A549 (cell line): ENCODE measurements around the gene DLGAP1. TPM values are rescaled to one million over a fixed set of nuclear protein-coding genes. Genes with fewer than 3 reads are reported as not detected.

Experiments
- ATAC-seq, 2 experiments: fragments of 200-7000 bp in 1 of 2; fragments of >200 bp in 1 of 2; cut with Nextera tagmentation in 1 of 2; cut with Tn5 transposase in 1 of 2; 3 replicates each; pipeline versions ENCODE4 v1.8.0 to v1.9.1; 2018 to 2020; ENCODE audit warnings: mild to moderate bottlenecking in 1 of 2, moderate library complexity in 1 of 2
- CTCF ChIA-PET: fragments of 300-600 bp; sonication (Branson Sonifier 250); formaldehyde crosslinking; extraction: SDS; loops from one replicate; lab custom pipeline; 2021; ENCODE audit warnings: antibody characterized with exemption, inconsistent platforms; lab: Yijun Ruan, JAX
- POLR2A ChIA-PET: fragments of 350-600 bp; formaldehyde crosslinking; extraction: SDS; loops from one replicate; lab custom pipeline; 2021; ENCODE audit warnings: antibody characterized with exemption, inconsistent platforms; lab: Yijun Ruan, JAX
- DNase-seq, 2 experiments: peaks; one replicate each; pipeline versions ENCODE4 v3.0.0 to v3.0.0-alpha.2; 2011 to 2016; ENCODE audit warnings: low read depth in 1 of 2, low spot score in 1 of 2
- FAIRE-seq: peaks from 2 replicates; lab custom pipeline; 2011; peaks lifted over from hg19 to GRCh38; lab: Jason Lieb, UNC
- H3K27ac ChIP-seq, 2 experiments: fragments of >200 bp; sonication (Bioruptor Twin); formaldehyde crosslinking; 3 replicates each; pipeline ENCODE4 v1.5.1; 2016 to 2017
- H3K4me1 ChIP-seq: fragments of >200 bp; sonication (Bioruptor Twin); formaldehyde crosslinking; 3 replicates; pipeline ENCODE4 v1.6.1; 2016
- H3K4me2 ChIP-seq: fragments of >200 bp; sonication (Bioruptor Twin); formaldehyde crosslinking; 3 replicates; pipeline ENCODE4 v1.6.1; 2016
- H3K4me3 ChIP-seq: fragments of >200 bp; sonication (Bioruptor Twin); formaldehyde crosslinking; 3 replicates; pipeline ENCODE4 v1.5.1; 2016
- H3K9me3 ChIP-seq: fragments of >200 bp; sonication (Bioruptor Twin); formaldehyde crosslinking; 3 replicates; pipeline ENCODE4 v1.6.1; 2016
- BHLHE40 ChIP-seq: IDR thresholded peaks from 2 replicates; pipeline ENCODE4 v1.6.1; 2012; ENCODE audit warnings: low read depth, low read length, inconsistent platforms
- CBX2 ChIP-seq: fragments of 200-600 bp; sonication (generic); IDR thresholded peaks from 2 replicates; pipeline ENCODE4 v1.6.1; 2016; ENCODE audit warnings: low read depth, mild to moderate bottlenecking, borderline replicate concordance
- CBX8 ChIP-seq: fragments of 200-600 bp; sonication (generic); IDR thresholded peaks from 2 replicates; pipeline ENCODE4 v1.6.1; 2016
- EHF ChIP-seq: fragments of 250-450 bp; sonication (Bioruptor Pico); IDR thresholded peaks from 2 replicates; pipeline ENCODE4 v1.5.0; 2020; ENCODE audit warnings: mild to moderate bottlenecking
- EP300 ChIP-seq, 2 experiments: fragments of >200 bp; sonication (Bioruptor Twin); formaldehyde crosslinking; IDR thresholded peaks; 2 replicates in 1 of 2; 3 replicates in 1 of 2; pipeline ENCODE4 v1.6.1; 2016 to 2017
- FOSB ChIP-seq: fragments of 250-450 bp; sonication (Bioruptor Pico); IDR thresholded peaks from 2 replicates; pipeline ENCODE4 v1.5.0; 2020; ENCODE audit warnings: mild to moderate bottlenecking, moderate library complexity
- FOSL2 ChIP-seq, 2 experiments: fragments of 450-650 bp in 1 of 2; fragments of >200 bp in 1 of 2; sonication (Bioruptor Twin) in 1 of 2; formaldehyde crosslinking; IDR thresholded peaks; 2 replicates each; pipeline versions ENCODE4 v1.5.0 to v1.6.1; 2016 to 2020; ENCODE audit warnings: mild to moderate bottlenecking in 1 of 2, moderate library complexity in 1 of 2
- GATA3 ChIP-seq: IDR thresholded peaks from 2 replicates; pipeline ENCODE4 v1.6.1; 2012; ENCODE audit warnings: borderline replicate concordance
- HDAC2 ChIP-seq: fragments of 200-600 bp; sonication (generic); IDR thresholded peaks from 2 replicates; pipeline ENCODE4 v1.6.1; 2016
- HEYL ChIP-seq: fragments of 250-450 bp; sonication (Bioruptor Pico); IDR thresholded peaks from 2 replicates; pipeline ENCODE4 v1.8.0; 2021; ENCODE audit warnings: mild to moderate bottlenecking, moderate library complexity
- HOXA7 ChIP-seq: fragments of 250-450 bp; sonication (Bioruptor Pico); IDR thresholded peaks from 2 replicates; pipeline ENCODE4 v1.5.0; 2020; ENCODE audit warnings: mild to moderate bottlenecking, moderate library complexity
- HOXB13 ChIP-seq: fragments of 250-450 bp; sonication (Bioruptor Pico); IDR thresholded peaks from 2 replicates; pipeline ENCODE4 v1.5.0; 2020; ENCODE audit warnings: low read depth, mild to moderate bottlenecking, moderate library complexity
- JUN ChIP-seq, 2 experiments: fragments of >200 bp; sonication (Bioruptor Twin); formaldehyde crosslinking; IDR thresholded peaks; 2 replicates in 1 of 2; 3 replicates in 1 of 2; pipeline ENCODE4 v1.6.1; 2016 to 2017
- JUNB ChIP-seq: fragments of >200 bp; sonication (Bioruptor Twin); formaldehyde crosslinking; IDR thresholded peaks from 2 replicates; pipeline ENCODE4 v1.6.1; 2016
- MAFK ChIP-seq: fragments of 450-650 bp; IDR thresholded peaks from 2 replicates; pipeline ENCODE4 v1.6.1; 2014; ENCODE audit not compliant: partially characterized antibody
- MAX ChIP-seq: IDR thresholded peaks from 2 replicates; pipeline ENCODE4 v1.6.1; 2012
- MAZ ChIP-seq: fragments of 150-350 bp; IDR thresholded peaks from 2 replicates; pipeline ENCODE4 v1.6.1; 2014; ENCODE audit warnings: antibody characterized with exemption, low read depth, low read length, borderline replicate concordance
- MYC ChIP-seq: IDR thresholded peaks from 2 replicates; pipeline ENCODE4 v1.6.1; 2012; ENCODE audit warnings: mild to moderate bottlenecking, inconsistent platforms, low read length, improper control_type of control experiment, borderline replicate concordance
- NFE2L2 ChIP-seq: fragments of 150-350 bp; conservative IDR thresholded peaks from 2 replicates; pipeline ENCODE4 v1.6.1; 2014; ENCODE audit warnings: low read length
- PHF8 ChIP-seq: fragments of 200-600 bp; sonication (generic); IDR thresholded peaks from 2 replicates; pipeline ENCODE4 v1.6.1; 2016; ENCODE audit warnings: low read depth, mild to moderate bottlenecking, antibody characterized with exemption, moderate library complexity, borderline replicate concordance
- POLR2A ChIP-seq: IDR thresholded peaks from 2 replicates; pipeline ENCODE4 v1.6.1; 2012; ENCODE audit warnings: mild to moderate bottlenecking, low read length
- POLR2AphosphoS2 ChIP-seq: conservative IDR thresholded peaks from 2 replicates; pipeline ENCODE4 v1.6.1; 2012; ENCODE audit warnings: low read length, improper control_type of control experiment, inconsistent platforms
- RARB ChIP-seq: fragments of 250-450 bp; sonication (Bioruptor Pico); IDR thresholded peaks from 2 replicates; pipeline ENCODE4 v1.8.0; 2021; ENCODE audit warnings: mild to moderate bottlenecking, moderate library complexity
- RNF2 ChIP-seq: fragments of 200-600 bp; sonication (generic); IDR thresholded peaks from 2 replicates; pipeline ENCODE4 v1.6.1; 2016; ENCODE audit warnings: low read depth, mild to moderate bottlenecking, antibody characterized with exemption, moderate library complexity, borderline replicate concordance
- SMC3 ChIP-seq: fragments of >200 bp; sonication (Bioruptor Twin); formaldehyde crosslinking; IDR thresholded peaks from 3 replicates; pipeline ENCODE4 v1.6.1; 2018; ENCODE audit warnings: inconsistent platforms
- SREBF2 ChIP-seq: fragments of 450-650 bp; IDR thresholded peaks from 2 replicates; pipeline ENCODE4 v1.6.1; 2014; ENCODE audit warnings: mild to moderate bottlenecking, moderate library complexity
- ZC3H11A ChIP-seq: fragments of 450-650 bp; IDR thresholded peaks from 2 replicates; pipeline ENCODE4 v1.6.1; 2014; ENCODE audit warnings: antibody characterized with exemption, mild to moderate bottlenecking
- ZFP36 ChIP-seq: fragments of 450-650 bp; IDR thresholded peaks from 2 replicates; pipeline ENCODE4 v1.6.1; 2014; ENCODE audit warnings: borderline replicate concordance; ENCODE audit not compliant: partially characterized antibody
- ZNF302 ChIP-seq: fragments of 250-450 bp; sonication (Bioruptor Pico); IDR thresholded peaks from 2 replicates; pipeline ENCODE4 v1.9.0; 2021; ENCODE audit warnings: inconsistent platforms, mild to moderate bottlenecking, moderate library complexity
- WGBS: methylation state at CpG from one replicate; pipeline ENCODE4 v1.1.6; 2017; ENCODE audit errors: missing lambda C conversion rate; 5-methylcytosine and 5-hydroxymethylcytosine counted together
- polyA plus RNA-seq, 4 experiments: library from polyadenylated mRNA; depleted of rRNA in 3 of 4; stranded (reverse); fragments of >200 nt; fragmentation: RNase III in 1 of 4; extraction: RNeasy Plus Mini Kit Qiagen cat#74134 plus additional on column Dnase treatment in 1 of 4; gene quantifications; 2 replicates in 3 of 4; 3 replicates in 1 of 4; pipeline ENCODE4 v1.2.3, GENCODE V29; 2011 to 2017
- TF ChIP-seq, protein P1 (sequence below): IDR thresholded peaks from 2 replicates; pipeline ENCODE4 v1.6.1; 2012
- TF ChIP-seq, protein P2 (sequence below): IDR thresholded peaks from 2 replicates; pipeline ENCODE4 v1.6.1; 2012; ENCODE audit warnings: low read depth, borderline replicate concordance
- TF ChIP-seq, protein P3 (sequence below): fragments of 150-350 bp; IDR thresholded peaks from 2 replicates; pipeline ENCODE4 v1.6.1; 2014; ENCODE audit warnings: low read depth, mild to moderate bottlenecking, low read length

Gene DLGAP1
- polyA plus RNA-seq, 2 of the 4 experiments (the other 2 are of a cell fraction) = 0.04 to 0.12 TPM

- H3K4me2 ChIP-seq = no peak overlapping the region
- POLR2A ChIA-PET = no interaction called here
- TF ChIP-seq MAX (no peak), EP300 (IDR thresholded peaks at IDR 0.05) (no peak), NFE2L2 (no peak)
- TF ChIP-seq, all 56 proteins: peak for 0
- Histone ChIP-seq H3K9me3 (no peaks in the 10 kb centered on the region), H3K4me3 (no peak overlapping the region), H3K27ac (no peak overlapping the region), H3K4me1 (no peaks in the 10 kb centered on the region)
- ATAC-seq (no peak), FAIRE-seq (no peak), DNase-seq (no peak)
- WGBS = 4% methylated on average over 4 of the region's 4 CpGs
- CTCF ChIA-PET = no interaction called here
Observed at GRCh38 chr18:4224031-4224704, 230.9 kb downstream of the DLGAP1 start.

GRCh38 chr18:4211111-4211837, 243.8 kb downstream of the DLGAP1 start:
- DNase-seq (no peak), ATAC-seq (no peak), FAIRE-seq (no peak)
- no peak for TF ChIP-seq ZC3H11A
- TF ChIP-seq HOXB13 (CRISPR knock-in tag) = no peak
- no peak for TF ChIP-seq CBX8
- no peak for TF ChIP-seq FOSB (CRISPR knock-in tag)
- TF ChIP-seq MAFK = no peak
- no peak for TF ChIP-seq CBX2
- no peak for TF ChIP-seq MYC
- no peak for TF ChIP-seq NFE2L2
- no peak for TF ChIP-seq ZFP36
- no peak for TF ChIP-seq PHF8
- no peak for TF ChIP-seq SREBF2
- no peak for TF ChIP-seq JUN (IDR thresholded peaks at IDR 0.05)
- no peak for TF ChIP-seq ZNF302 (CRISPR knock-in tag)
- TF ChIP-seq BHLHE40 = no peak
- no peak for TF ChIP-seq EHF (CRISPR knock-in tag)
- no peak for TF ChIP-seq GATA3
- TF ChIP-seq EP300 (IDR thresholded peaks at IDR 0.05) = no peak
- no peak for TF ChIP-seq HDAC2
- TF ChIP-seq HEYL (CRISPR knock-in tag) = no peak
- H3K4me2 ChIP-seq = no peak overlapping the region
- ChIA-PET CTCF (no interaction called here), POLR2A (no interaction called here)
- H3K9me3 ChIP-seq = no peaks in the 10 kb centered on the region
- no peak overlapping the region for H3K4me3 ChIP-seq
- under 1% methylated on average over 5 of the region's 5 CpGs for WGBS
- H3K4me1 ChIP-seq = no peaks in the 10 kb centered on the region
- no peak overlapping the region for H3K27ac ChIP-seq

DNA sequence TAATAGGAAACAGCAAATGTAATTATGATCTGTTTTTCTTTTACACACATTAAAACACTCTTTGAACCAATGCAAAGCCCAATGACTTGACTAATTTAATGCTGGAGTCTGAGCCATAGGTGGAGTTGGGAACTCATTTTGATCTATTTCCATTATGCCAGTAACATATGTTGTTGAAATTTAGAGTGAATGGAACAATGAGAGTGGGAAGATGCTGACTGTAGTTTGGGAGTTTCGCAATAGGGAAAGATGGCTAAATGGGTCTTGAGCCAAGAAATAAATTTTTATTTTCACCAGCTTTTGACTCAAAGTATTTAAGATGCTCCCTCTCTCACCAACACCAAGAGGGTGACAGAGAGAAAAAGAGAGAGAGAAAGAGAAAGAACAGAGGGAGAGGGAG, 246.7 kb downstream of the DLGAP1 start:
- Histone ChIP-seq H3K27ac (no peak overlapping the region), H3K4me1 (no peaks in the 10 kb centered on the region), H3K9me3 (no peaks in the 10 kb centered on the region), H3K4me3 (no peak overlapping the region), H3K4me2 (no peak overlapping the region)
- TF ChIP-seq, protein P1, sequence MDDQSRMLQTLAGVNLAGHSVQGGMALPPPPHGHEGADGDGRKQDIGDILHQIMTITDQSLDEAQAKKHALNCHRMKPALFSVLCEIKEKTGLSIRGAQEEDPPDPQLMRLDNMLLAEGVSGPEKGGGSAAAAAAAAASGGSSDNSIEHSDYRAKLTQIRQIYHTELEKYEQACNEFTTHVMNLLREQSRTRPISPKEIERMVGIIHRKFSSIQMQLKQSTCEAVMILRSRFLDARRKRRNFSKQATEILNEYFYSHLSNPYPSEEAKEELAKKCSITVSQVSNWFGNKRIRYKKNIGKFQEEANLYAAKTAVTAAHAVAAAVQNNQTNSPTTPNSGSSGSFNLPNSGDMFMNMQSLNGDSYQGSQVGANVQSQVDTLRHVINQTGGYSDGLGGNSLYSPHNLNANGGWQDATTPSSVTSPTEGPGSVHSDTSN = no peak
- TF ChIP-seq, protein P2, sequence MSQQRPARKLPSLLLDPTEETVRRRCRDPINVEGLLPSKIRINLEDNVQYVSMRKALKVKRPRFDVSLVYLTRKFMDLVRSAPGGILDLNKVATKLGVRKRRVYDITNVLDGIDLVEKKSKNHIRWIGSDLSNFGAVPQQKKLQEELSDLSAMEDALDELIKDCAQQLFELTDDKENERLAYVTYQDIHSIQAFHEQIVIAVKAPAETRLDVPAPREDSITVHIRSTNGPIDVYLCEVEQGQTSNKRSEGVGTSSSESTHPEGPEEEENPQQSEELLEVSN = no peak
- no peak for TF ChIP-seq MAZ
- no peak for TF ChIP-seq HOXA7
- no peak for TF ChIP-seq FOSL2 (IDR thresholded peaks at IDR 0.05)
- no peak for TF ChIP-seq FOSL2 (CRISPR knock-in tag; IDR thresholded peaks at IDR 0.05)
- TF ChIP-seq RARB (CRISPR knock-in tag) = no peak
- TF ChIP-seq, protein P3, sequence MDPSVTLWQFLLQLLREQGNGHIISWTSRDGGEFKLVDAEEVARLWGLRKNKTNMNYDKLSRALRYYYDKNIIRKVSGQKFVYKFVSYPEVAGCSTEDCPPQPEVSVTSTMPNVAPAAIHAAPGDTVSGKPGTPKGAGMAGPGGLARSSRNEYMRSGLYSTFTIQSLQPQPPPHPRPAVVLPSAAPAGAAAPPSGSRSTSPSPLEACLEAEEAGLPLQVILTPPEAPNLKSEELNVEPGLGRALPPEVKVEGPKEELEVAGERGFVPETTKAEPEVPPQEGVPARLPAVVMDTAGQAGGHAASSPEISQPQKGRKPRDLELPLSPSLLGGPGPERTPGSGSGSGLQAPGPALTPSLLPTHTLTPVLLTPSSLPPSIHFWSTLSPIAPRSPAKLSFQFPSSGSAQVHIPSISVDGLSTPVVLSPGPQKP = no peak
- TF ChIP-seq ZNF302 (CRISPR knock-in tag) = no peak
- TF ChIP-seq POLR2AphosphoS2 = no peak
- no peak for TF ChIP-seq SMC3
- no peak for TF ChIP-seq POLR2A
- TF ChIP-seq HEYL (CRISPR knock-in tag) = no peak
- no peak for TF ChIP-seq HDAC2
- no peak for TF ChIP-seq JUNB
- no peak for TF ChIP-seq EHF (CRISPR knock-in tag)
- TF ChIP-seq RNF2 = no peak
- FAIRE-seq (no peak), DNase-seq (no peak), ATAC-seq (no peak)
- WGBS = 7% methylated on average over 1 of the region's 1 CpG
- CTCF ChIA-PET = no interaction called here
- POLR2A ChIA-PET = no interaction called here
